GM19099 (cell line): ENCODE results near the gene FAT2.

Experiments used
- POLR2A ChIP-seq: IDR thresholded peaks from 3 replicates; pipeline ENCODE4 v1.6.1; 2011; ENCODE audit warnings: low read depth; ENCODE audit not compliant: insufficient read length; ENCODE audit errors: extremely low read depth

The FAT2 gene

GRCh38 chr5:151591144-151591819 is at the start of gene FAT2:
Gene FAT2, minus strand, starts transcription at chr5:151591331. Its CDS starts 22,400 bp downstream, at chr5:151568931.
- TF ChIP-seq POLR2A: no peak

- TF ChIP-seq POLR2A: no peak
Observed at GRCh38 chr5:151638619-151639018, 47.5 kb upstream of the FAT2 start.

DNA sequence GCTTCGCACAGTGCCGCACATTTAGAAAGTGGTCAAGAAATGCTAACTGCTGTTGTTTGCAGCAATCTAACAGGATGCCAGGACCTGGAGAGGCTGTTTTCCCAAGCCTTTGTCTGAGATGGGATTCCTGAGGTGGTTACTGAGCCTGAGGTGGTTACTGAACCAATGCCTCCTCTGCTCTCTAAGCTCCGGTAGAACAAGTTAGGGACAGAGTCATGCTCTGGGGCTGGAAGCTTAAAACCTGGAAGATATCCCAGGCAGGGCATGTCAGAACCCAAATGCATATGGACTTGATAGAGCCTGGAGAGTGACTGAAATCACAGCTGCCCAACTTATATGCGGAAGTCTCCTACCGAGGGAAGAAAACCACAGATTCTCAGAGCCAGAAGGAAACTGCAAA is 46.5 kb upstream of the FAT2 start:
- TF ChIP-seq POLR2A: no peak

DNA sequence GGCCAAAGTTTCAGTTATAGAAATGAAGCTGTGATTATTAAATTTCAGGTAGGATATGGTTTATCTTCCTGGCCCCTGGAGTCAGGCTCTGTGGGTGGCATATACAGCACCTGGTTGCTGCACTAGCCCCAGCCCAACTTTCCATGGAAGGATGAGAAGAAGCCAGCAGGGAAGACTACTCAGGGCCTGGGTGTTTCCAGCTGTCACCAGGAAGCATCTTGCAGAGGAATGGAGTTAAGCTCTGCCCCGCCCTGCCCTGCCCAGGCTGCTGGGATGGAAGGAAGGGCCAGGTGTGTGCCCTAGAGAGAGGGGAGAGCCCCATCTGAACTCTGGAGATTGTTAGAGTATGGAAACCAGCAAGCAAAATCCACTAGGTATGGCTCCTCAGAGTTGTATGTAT is 42.8 kb upstream of the FAT2 start:
- TF ChIP-seq POLR2A: no peak

DNA sequence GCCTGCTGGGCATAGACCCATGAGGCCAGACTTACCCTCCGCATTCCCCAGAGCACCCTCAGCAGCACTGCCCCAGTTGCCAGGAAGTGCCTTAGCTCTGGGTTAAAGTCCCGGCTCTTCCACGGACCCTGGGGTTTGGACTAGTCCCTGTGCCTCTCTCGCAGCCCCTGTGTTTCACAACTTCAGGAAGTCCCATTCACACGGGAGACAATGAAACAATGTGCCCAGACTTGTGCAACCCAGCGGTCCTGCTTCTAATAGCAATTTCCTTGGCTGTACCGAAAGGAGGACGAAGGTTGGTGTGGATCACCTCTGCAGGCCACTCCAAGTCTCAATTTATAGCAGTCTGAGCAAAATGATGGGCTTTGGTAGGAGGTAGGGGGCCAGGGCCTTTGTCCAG is 41.8 kb upstream of the FAT2 start:
- TF ChIP-seq POLR2A: no peak

DNA sequence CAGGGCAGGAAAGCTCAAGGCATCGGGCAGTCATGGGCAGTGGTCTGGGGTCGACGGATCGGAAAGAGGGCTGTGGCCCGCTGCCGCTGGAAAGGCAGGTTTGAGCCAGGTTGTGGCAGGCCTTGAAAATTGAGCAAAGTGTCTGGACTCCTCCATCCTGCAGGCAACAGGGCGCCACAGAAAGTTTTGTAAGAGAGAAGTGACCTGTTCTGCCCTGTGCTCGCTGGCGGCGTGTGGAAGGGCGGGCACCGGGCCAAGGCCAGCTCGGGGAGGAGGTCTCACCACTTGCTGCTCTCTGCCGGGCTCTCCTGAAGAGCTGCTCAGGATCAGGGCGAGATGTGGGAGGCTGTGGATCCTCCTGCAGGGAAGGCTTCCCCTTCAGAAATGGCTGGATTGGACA is 41.4 kb upstream of the FAT2 start:
- no peak for TF ChIP-seq POLR2A

- TF ChIP-seq POLR2A: no peak
Observed at GRCh38 chr5:151631941-151632340, 40.8 kb upstream of the FAT2 start.

GRCh38 chr5:151630088-151630487 is 39.0 kb upstream of the FAT2 start:
- TF ChIP-seq POLR2A: no peak

- TF ChIP-seq POLR2A: no peak
Observed at GRCh38 chr5:151628112-151628823, 37.1 kb upstream of the FAT2 start.

DNA sequence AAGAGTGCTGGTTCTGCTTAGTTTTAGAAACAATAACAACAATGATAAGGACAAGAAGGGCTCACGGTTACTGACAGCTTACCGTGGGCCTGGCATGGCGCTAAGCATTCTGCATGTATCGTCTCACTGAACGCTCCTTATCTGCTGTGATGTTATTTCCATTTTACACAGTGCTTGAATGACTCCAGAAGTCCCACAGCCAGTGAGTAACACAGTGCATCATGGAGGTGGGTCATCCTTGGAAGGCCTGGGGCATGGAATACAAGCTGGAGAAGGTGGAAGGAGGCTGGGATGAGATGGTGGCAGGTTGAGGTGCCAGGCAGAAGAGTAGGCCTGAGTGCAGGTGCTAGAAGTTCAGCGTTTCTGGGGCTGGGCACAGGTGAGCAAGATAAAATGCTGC is 36.5 kb upstream of the FAT2 start:
- TF ChIP-seq POLR2A: no peak

DNA sequence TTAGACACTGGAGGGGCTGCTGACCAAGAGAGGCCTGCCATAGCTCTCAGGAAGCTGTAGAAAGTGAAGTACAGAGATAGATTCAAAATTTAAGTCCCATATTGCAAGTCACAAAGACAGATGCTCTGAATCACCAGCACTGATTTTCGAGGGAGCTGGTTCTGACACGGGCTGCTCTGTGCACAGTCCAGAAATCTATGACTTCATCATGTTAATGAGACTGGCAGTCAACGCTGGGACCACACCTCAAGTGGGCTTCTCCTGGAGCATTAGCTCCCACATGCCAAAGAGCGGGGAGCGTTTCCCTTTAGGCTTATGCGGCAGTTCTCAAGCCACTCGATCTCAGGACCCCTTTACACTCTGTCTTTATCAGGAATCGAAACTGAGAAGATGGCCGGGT is 34.2 kb upstream of the FAT2 start:
- TF ChIP-seq POLR2A: no peak

GRCh38 chr5:151624476-151624875 is 33.3 kb upstream of the FAT2 start:
- TF ChIP-seq POLR2A: no peak

DNA sequence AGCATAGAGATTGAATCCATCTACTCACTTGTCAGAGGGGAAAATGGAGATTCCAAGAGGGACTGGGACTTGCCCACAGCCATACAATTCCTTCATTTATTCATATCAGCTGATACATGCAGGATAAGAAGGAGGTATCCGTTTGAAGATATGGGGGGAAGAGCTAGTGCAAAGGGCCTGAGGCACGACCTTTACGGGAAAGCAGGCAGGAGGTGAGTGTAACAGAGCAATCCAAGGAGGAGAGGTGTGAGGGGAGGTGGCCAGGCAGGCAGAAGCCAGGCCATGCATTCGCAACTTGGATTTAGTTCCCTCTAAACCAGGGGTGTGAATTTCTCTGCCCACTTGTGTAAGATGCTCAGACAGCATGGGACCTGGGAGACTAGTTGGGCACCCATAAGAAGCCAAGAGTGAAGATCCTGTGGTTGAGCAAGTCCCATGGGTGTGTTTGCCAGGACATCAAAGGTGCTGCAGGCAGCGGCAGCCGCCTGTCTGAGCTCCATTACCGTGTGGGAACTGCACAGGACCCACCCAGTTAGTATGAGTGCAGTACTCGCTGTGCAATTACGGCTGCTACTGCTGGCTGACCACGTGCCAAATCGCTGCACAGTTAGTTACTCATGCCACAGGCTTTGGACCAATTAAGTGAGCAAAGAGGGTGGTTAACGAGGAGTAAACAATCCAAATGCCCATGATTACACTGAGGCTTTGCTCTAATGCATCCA is 31.4 kb upstream of the FAT2 start:
- TF ChIP-seq POLR2A: no peak

GRCh38 chr5:151620461-151620840 is 29.3 kb upstream of the FAT2 start:
- TF ChIP-seq POLR2A: no peak

DNA sequence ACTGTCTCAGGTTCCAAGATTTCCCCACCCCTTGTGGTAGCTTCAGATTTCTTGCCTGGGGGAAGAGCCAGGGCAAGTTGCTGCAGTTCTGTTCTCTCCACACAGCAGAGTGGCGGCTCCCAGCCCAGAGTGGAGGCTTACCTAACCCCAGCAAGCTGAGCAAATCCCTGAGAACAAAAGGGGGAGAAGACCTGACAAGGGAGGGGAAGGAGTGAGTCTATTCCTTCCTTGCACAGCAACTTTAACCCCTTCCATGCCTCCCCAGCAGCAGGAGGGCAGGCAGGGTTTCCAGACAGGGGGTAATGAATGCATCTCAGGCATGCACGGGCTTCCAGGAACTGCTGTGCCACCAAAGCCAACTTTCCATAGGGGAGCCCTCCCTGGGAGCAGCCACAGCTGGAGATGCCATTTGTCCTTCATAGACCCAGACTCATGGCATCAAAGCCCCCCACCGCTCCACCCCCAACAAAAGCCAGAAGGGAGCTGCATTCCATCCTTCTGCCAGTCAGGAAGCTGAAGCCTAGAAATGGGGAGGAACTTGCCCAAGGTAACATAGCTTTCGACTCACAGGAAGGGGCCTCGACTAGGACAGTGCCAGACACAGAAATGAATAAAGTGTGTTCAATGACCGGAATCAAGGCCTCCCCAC is 28.8 kb upstream of the FAT2 start:
- TF ChIP-seq POLR2A: no peak
